HUES64 (cell line): ENCODE data around the gene TAF11L12.
"Not testable (repeated sequence)": the region's sequence is repeated elsewhere in the genome, so short reads cannot be mapped to it uniquely, and the experiment has no call there.

Experiments
- H3K27ac ChIP-seq: 2 replicates; pipeline ENCODE4 v1.7.0; 2013; ENCODE audit warnings: low read depth, low read length, inconsistent platforms
- H3K27me3 ChIP-seq: 2 replicates; pipeline ENCODE4 v1.6.1; 2013; ENCODE audit warnings: mild to moderate bottlenecking, low read length; ENCODE audit not compliant: insufficient read depth
- H3K36me3 ChIP-seq: 2 replicates; pipeline ENCODE4 v1.6.1; 2013; ENCODE audit warnings: mild to moderate bottlenecking, low read length; ENCODE audit not compliant: insufficient read depth
- H3K4me1 ChIP-seq: 2 replicates; pipeline ENCODE4 v1.6.1; 2013; ENCODE audit warnings: mild to moderate bottlenecking, low read length, moderate library complexity; ENCODE audit not compliant: insufficient read depth
- H3K4me3 ChIP-seq: 2 replicates; pipeline ENCODE4 v1.5.1; 2013; ENCODE audit warnings: mild to moderate bottlenecking, low read length, moderate library complexity
- H3K9ac ChIP-seq: 2 replicates; pipeline ENCODE4 v1.6.1; 2013; ENCODE audit warnings: mild to moderate bottlenecking, low read depth, low read length
- H3K9me3 ChIP-seq: 2 replicates; pipeline ENCODE4 v1.6.1; 2013; ENCODE audit warnings: low read depth, low read length; ENCODE audit not compliant: insufficient read depth
- WGBS: fragments of 150-250, 120-280 bp; methylation state at CpG from one replicate; pipeline ENCODE4 v1.1.7; 2013; ENCODE audit warnings: missing lambda C conversion rate; 5-methylcytosine and 5-hydroxymethylcytosine counted together

The TAF11L12 gene

DNA sequence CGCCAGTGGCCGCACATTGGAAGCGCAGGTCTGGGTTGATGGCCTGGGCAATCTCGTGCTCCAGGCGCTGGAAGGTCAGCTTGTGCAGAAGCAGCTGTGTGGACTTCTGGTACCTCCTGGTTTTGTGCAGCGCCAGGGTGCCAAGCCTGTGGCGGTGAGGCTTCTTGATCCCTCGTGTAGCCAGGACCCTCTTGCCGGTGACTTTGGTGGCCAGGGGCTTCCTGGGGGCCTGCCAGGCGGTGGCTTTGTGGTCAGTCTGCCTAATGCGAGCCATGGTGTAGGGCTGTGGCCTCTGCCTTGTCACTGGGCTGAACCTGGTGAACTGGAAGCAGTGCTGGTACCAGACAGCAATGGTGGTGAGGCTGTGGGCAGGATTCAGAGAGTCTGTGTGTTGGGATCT is 15.5 kb downstream of the TAF11L12 start:
- no peak overlapping the region for H3K9ac ChIP-seq
- H3K27ac ChIP-seq, result no peak overlapping the region
- H3K36me3 ChIP-seq, result no peaks in the 10 kb centered on the region
- H3K4me3 ChIP-seq, result no peak overlapping the region
- H3K4me1 ChIP-seq, result no peaks in the 10 kb centered on the region
- H3K9me3 ChIP-seq, result no peaks in the 10 kb centered on the region
- WGBS, result 94% methylated on average over 11 of the region's 11 CpGs
- no peaks in the 10 kb centered on the region for H3K27me3 ChIP-seq

DNA sequence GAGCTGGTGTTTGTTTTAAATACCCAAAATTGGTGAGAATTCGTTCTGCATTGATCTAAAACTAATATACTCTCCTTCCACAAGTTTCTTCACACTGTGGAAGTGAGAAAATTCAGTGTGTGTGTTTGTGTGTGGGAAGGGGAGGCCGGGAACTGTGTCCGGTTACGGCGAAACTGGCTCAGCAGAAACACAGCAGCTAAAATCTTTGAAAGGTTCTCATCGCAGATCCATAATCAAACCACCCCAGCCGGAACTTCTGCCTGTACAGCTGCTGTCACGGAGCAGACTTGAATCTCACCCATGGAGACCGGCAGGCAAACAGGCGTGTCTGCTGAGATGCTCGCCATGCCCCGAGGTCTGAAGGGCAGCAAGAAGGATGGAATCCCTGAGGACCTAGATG is 21.6 kb downstream of the TAF11L12 start, which contains the start of gene TAF11L13:
TAF11L13 (plus strand) TSS at position 301 of the 400 bp plus-strand sequence.
- not testable (repeated sequence) for H3K9me3 ChIP-seq, H3K9ac ChIP-seq, H3K36me3 ChIP-seq, H3K27me3 ChIP-seq, H3K4me3 ChIP-seq, H3K27ac ChIP-seq, H3K4me1 ChIP-seq
- 86% methylated on average over 6 of the region's 12 CpGs for WGBS

DNA sequence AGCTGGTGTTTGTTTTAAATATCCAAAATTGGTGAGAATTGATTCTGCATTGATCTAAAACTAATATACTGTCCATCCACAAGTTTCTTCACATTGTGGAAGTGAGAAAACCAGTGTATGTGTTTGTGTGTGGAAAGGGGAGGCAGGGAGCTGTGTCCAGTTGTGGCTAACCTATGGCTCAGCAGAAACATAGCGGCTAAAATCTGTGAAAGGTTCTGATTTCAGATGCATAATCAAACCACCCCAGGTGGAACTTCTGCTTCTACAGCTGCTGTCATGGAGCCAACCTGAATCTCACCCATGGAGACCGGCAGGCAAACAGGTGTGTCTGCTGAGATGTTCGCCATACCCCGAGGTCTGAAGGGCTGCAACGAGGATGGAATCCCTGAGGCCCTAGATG is 24.0 kb downstream of the TAF11L12 start, which contains the start of gene TAF11L14:
TAF11L14 (plus strand) TSS at position 301 of the 400 bp plus-strand sequence.
- Histone ChIP-seq H3K9me3 (no peaks in the 10 kb centered on the region), H3K9ac (no peak within 1 kb of the TSS), H3K27ac (no peak within 1 kb of the TSS), H3K4me3 (no peak within 1 kb of the TSS), H3K36me3 (no peaks in the 10 kb centered on the region), H3K4me1 (no peaks in the 10 kb centered on the region), H3K27me3 (no peaks in the 10 kb centered on the region)
- WGBS, result 94% methylated on average over 5 of the region's 5 CpGs

GRCh38 chr5:17649232-17649631 is 39.0 kb downstream of the TAF11L12 start:
- H3K27ac ChIP-seq, H3K27me3 ChIP-seq, H3K9ac ChIP-seq, H3K4me1 ChIP-seq, H3K9me3 ChIP-seq, H3K36me3 ChIP-seq, H3K4me3 ChIP-seq: not testable (repeated sequence)
- WGBS, result 94% methylated on average over 10 of the region's 10 CpGs

- H3K36me3 ChIP-seq, H3K9me3 ChIP-seq, H3K9ac ChIP-seq, H3K4me3 ChIP-seq, H3K4me1 ChIP-seq, H3K27ac ChIP-seq, H3K27me3 ChIP-seq: not testable (repeated sequence)
- WGBS, result 96% methylated on average over 32 of the region's 32 CpGs
Observed at GRCh38 chr5:17655201-17655759, 45.1 kb downstream of the TAF11L12 start.

GRCh38 chr5:17655921-17656320 is 45.7 kb downstream of the TAF11L12 start:
- no peaks in the 10 kb centered on the region for H3K27me3 ChIP-seq
- no peaks in the 10 kb centered on the region; the same call in 1 of the 2 replicates for H3K9me3 ChIP-seq
- H3K4me3 ChIP-seq, result no peak overlapping the region
- H3K4me1 ChIP-seq, result no peaks in the 10 kb centered on the region
- H3K27ac ChIP-seq, result no peak overlapping the region
- H3K9ac ChIP-seq, result no peak overlapping the region
- H3K36me3 ChIP-seq, result no peaks in the 10 kb centered on the region
- no CpG with 5 or more reads among the region's 6 CpGs for WGBS
